CD4-positive, alpha-beta T cell (primary cell): ENCODE data around the gene MAP3K4. TPM values are rescaled to one million over a fixed set of nuclear protein-coding genes. Genes with fewer than 3 reads are reported as not detected.

Experiments used
- ATAC-seq: fragments of 200-7000 bp; cut with Tn5 transposase; one replicate; pipeline ENCODE4 v1.10.0; 2022; ENCODE audit warnings: mild to moderate bottlenecking; ENCODE audit not compliant: poor library complexity
- CTCF ChIA-PET: fragments of 350-600 bp; sonication (Branson Sonifier 250); formaldehyde crosslinking; loops from one replicate; lab custom pipeline; 2021; ENCODE audit warnings: antibody characterized with exemption, inconsistent platforms; lab: Charles Lee
- POLR2A ChIA-PET: fragments of 350-600 bp; sonication (Branson Sonifier 250); formaldehyde crosslinking; loops from one replicate; lab custom pipeline; 2021; ENCODE audit warnings: antibody characterized with exemption, inconsistent platforms; lab: Charles Lee
- DNase-seq, 14 experiments: peaks; one replicate each; pipeline ENCODE4 v3.0.0-alpha.2; 2013 to 2020; ENCODE audit warnings: mixed read lengths in 2 of 14
- H3K27ac ChIP-seq, 2 donors: one replicate each; pipeline versions ENCODE4 v1.5.1 to v1.7.0; 2013; ENCODE audit warnings: low read length in 2 of 2, low read depth in 1 of 2, mild to moderate bottlenecking in 1 of 2
- H3K27me3 ChIP-seq, 2 experiments: 1 replicate in 1 of 2; 2 replicates in 1 of 2; pipeline versions ENCODE4 v1.6.1 to v1.7.0; 2013; ENCODE audit warnings: low read length in 2 of 2, control low read depth in 1 of 2, mild to moderate bottlenecking in 1 of 2, moderate library complexity in 1 of 2; ENCODE audit not compliant: insufficient read depth in 2 of 2, control insufficient read depth in 1 of 2
- H3K36me3 ChIP-seq: one replicate; pipeline ENCODE4 v1.6.1; 2013; ENCODE audit warnings: low read length, control low read depth; ENCODE audit not compliant: insufficient read depth
- H3K4me1 ChIP-seq: one replicate; pipeline ENCODE4 v1.6.1; 2013; ENCODE audit warnings: low read length, control low read depth; ENCODE audit not compliant: insufficient read depth
- H3K4me3 ChIP-seq: one replicate; pipeline ENCODE4 v1.5.1; 2013; ENCODE audit warnings: mild to moderate bottlenecking, low read length, moderate library complexity
- H3K9me3 ChIP-seq, 2 experiments: 1 replicate in 1 of 2; 2 replicates in 1 of 2; pipeline versions ENCODE4 v1.6.1 to v1.7.0; 2013; ENCODE audit warnings: low read length in 2 of 2, mild to moderate bottlenecking in 2 of 2, control low read depth in 1 of 2, moderate library complexity in 1 of 2; ENCODE audit not compliant: control insufficient read depth in 1 of 2, insufficient read depth in 1 of 2
- H3K27ac Mint-ChIP-seq: one replicate; pipeline ENCODE4 v1.8.0; 2020; ENCODE audit warnings: mixed read lengths
- H3K27me3 Mint-ChIP-seq: one replicate; pipeline ENCODE4 v1.8.0; 2021; ENCODE audit warnings: mixed read lengths
- H3K36me3 Mint-ChIP-seq: one replicate; pipeline ENCODE4 v1.8.0; 2021; ENCODE audit warnings: low read depth, mixed read lengths
- H3K4me1 Mint-ChIP-seq: one replicate; pipeline ENCODE4 v1.8.0; 2021; ENCODE audit warnings: low read depth, mixed read lengths
- H3K4me3 Mint-ChIP-seq: one replicate; pipeline ENCODE4 v1.8.0; 2020; ENCODE audit warnings: mild to moderate bottlenecking, mixed read lengths
- H3K9me3 Mint-ChIP-seq: one replicate; pipeline ENCODE4 v1.8.0; 2020; ENCODE audit warnings: mixed read lengths
- CTCF ChIP-seq: fragments of 200-600 bp; IDR thresholded peaks from one replicate; pipeline ENCODE4 v1.8.0; 2022; ENCODE audit warnings: antibody characterized with exemption, mild to moderate bottlenecking
- intact Hi-C, 2 experiments: fragments of 100-400 bp; cut with DNase I in 1 of 2; cut with micrococcal nuclease in 1 of 2; formaldehyde crosslinking; loops; one replicate each; pipeline versions ENCODE4 v1.15.1 to v1.9.0; 2023 to 2025; cut with DNase I, micrococcal nuclease
- total RNA-seq, 174 experiments: library from RNA in 2 of 174; stranded (reverse) in 2 of 174; gene quantifications; one replicate each; pipeline ENCODE4 v1.2.3 and lab custom pipeline; 2021 to 2026

Gene MAP3K4
- total RNA-seq, 2 experiments from 2014 or later, result 75.5 to 80.3 TPM

GRCh38 chr6:161152527-161152862, 160.9 kb downstream of the MAP3K4 start:
- Mint-ChIP-seq H3K27me3 (no peaks in the 10 kb centered on the region), H3K4me3 (no peak overlapping the region), H3K36me3 (peaks cover 5% of the 10 kb centered on the region), H3K9me3 (no peaks in the 10 kb centered on the region), H3K27ac (no peak overlapping the region), H3K4me1 (no peaks in the 10 kb centered on the region)
- no peak for TF ChIP-seq CTCF
- Histone ChIP-seq H3K9me3 (peaks cover 0 to 4% of the 10 kb centered on the region in 2 experiments), H3K4me1 (no peaks in the 10 kb centered on the region), H3K27me3 (no peaks in the 10 kb centered on the region), H3K27ac (no peak overlapping the region), H3K36me3 (peaks cover 6% of the 10 kb centered on the region), H3K4me3 (no peak overlapping the region)
- CTCF ChIA-PET, result interaction anchor here (1.5 kb wide), 1 partner anchor 218 kb away, joined by 4 read pairs; no protein-coding TSS in a partner anchor
- ATAC-seq (no peak), DNase-seq (no peak)
- POLR2A ChIA-PET, result no interaction called here
- intact Hi-C loops, result loop anchor here (2.0 to 5.0 kb wide), 2 partner anchors 220 to 222 kb away; no protein-coding TSS in a partner anchor

GRCh38 chr6:161152907-161153662, 161.5 kb downstream of the MAP3K4 start:
- no peaks in the 10 kb centered on the region for H3K4me1 ChIP-seq
- CTCF ChIA-PET, result interaction anchor here (1.5 kb wide), 1 partner anchor 218 kb away, joined by 4 read pairs; no protein-coding TSS in a partner anchor
- ATAC-seq (no peak), DNase-seq (peak in 1 of 14 experiments; percentile 18)
- H3K27me3 Mint-ChIP-seq, result no peaks in the 10 kb centered on the region
- peaks cover 0 to 4% of the 10 kb centered on the region in 2 experiments for H3K9me3 ChIP-seq
- H3K36me3 ChIP-seq, result peaks cover 6% of the 10 kb centered on the region
- POLR2A ChIA-PET, result no interaction called here
- H3K27ac Mint-ChIP-seq, result no peak overlapping the region
- no peak overlapping the region for H3K4me3 ChIP-seq
- intact Hi-C loops, result loop anchor here (2.0 to 5.0 kb wide), 2 partner anchors 219 to 222 kb away; no protein-coding TSS in a partner anchor
- H3K4me1 Mint-ChIP-seq, result no peaks in the 10 kb centered on the region
- H3K36me3 Mint-ChIP-seq, result peaks cover 5% of the 10 kb centered on the region
- H3K27me3 ChIP-seq, result no peaks in the 10 kb centered on the region
- no peak overlapping the region for H3K4me3 Mint-ChIP-seq
- H3K9me3 Mint-ChIP-seq, result no peaks in the 10 kb centered on the region
- no peak overlapping the region for H3K27ac ChIP-seq
- no peak for TF ChIP-seq CTCF

GRCh38 chr6:161153725-161154124, 162.2 kb downstream of the MAP3K4 start:
- H3K36me3 Mint-ChIP-seq, result peaks cover 10% of the 10 kb centered on the region
- intact Hi-C loops, result loop anchor here (2.0 to 5.0 kb wide), 2 partner anchors 219 to 221 kb away; no protein-coding TSS in a partner anchor
- no peaks in the 10 kb centered on the region for H3K27me3 Mint-ChIP-seq
- Histone ChIP-seq H3K27ac (no peak overlapping the region), H3K9me3 (peaks cover 0 to 9% of the 10 kb centered on the region in 2 experiments), H3K4me3 (no peak overlapping the region), H3K36me3 (peaks cover 6% of the 10 kb centered on the region), H3K27me3 (no peaks in the 10 kb centered on the region), H3K4me1 (no peaks in the 10 kb centered on the region)
- H3K4me1 Mint-ChIP-seq, result no peaks in the 10 kb centered on the region
- TF ChIP-seq CTCF, result no peak
- no peak overlapping the region for H3K4me3 Mint-ChIP-seq
- ATAC-seq (no peak), DNase-seq (no peak)
- no peak overlapping the region for H3K27ac Mint-ChIP-seq
- ChIA-PET CTCF (interaction anchor here (1.5 kb wide), 1 partner anchor 217 kb away, joined by 4 read pairs; no protein-coding TSS in a partner anchor), POLR2A (no interaction called here)
- no peaks in the 10 kb centered on the region for H3K9me3 Mint-ChIP-seq
